Ectodermal cell (in vitro differentiated cells): Measurements from ENCODE around the gene OR5H1. TPM values are rescaled to one million over a fixed set of nuclear protein-coding genes. Genes with fewer than 3 reads are reported as not detected.

Experiments
- H3K27ac ChIP-seq: 2 replicates; pipeline ENCODE4 v1.7.0; 2013; ENCODE audit warnings: mild to moderate bottlenecking, low read depth, low read length; ENCODE audit not compliant: insufficient read depth, poor library complexity, severe bottlenecking
- H3K27me3 ChIP-seq: 2 replicates; pipeline ENCODE4 v1.7.0; 2013; ENCODE audit warnings: mild to moderate bottlenecking, low read length; ENCODE audit not compliant: insufficient read depth, control insufficient read depth, poor library complexity, severe bottlenecking
- H3K36me3 ChIP-seq: one replicate; pipeline ENCODE4 v1.7.0; 2013; ENCODE audit warnings: low read length; ENCODE audit not compliant: control insufficient read depth, insufficient read depth
- H3K4me1 ChIP-seq: one replicate; pipeline ENCODE4 v1.7.0; 2013; ENCODE audit warnings: low read length; ENCODE audit not compliant: control insufficient read depth, insufficient read depth
- H3K4me3 ChIP-seq: 2 replicates; pipeline ENCODE4 v1.7.0; 2013; ENCODE audit warnings: low read depth, low read length, control low read depth; ENCODE audit not compliant: insufficient read depth
- H3K9me3 ChIP-seq: 2 replicates; pipeline ENCODE4 v1.7.0; 2013; ENCODE audit warnings: mild to moderate bottlenecking, low read length, moderate library complexity; ENCODE audit not compliant: control insufficient read depth
- WGBS, 2 experiments: methylation state at CpG; one replicate each; pipeline ENCODE4 v1.1.7; 2013; ENCODE audit warnings: missing lambda C conversion rate in 2 of 2; 5-methylcytosine and 5-hydroxymethylcytosine counted together
- polyA plus RNA-seq, 4 experiments: library from polyadenylated mRNA; stranded (reverse); fragments of 50-300 nt; gene quantifications; one replicate each; pipeline ENCODE4 v1.2.3, GENCODE V29; 2013

Gene OR5H1
- not detected for polyA plus RNA-seq (2013, experiment 1 of 4)
- not detected for polyA plus RNA-seq (2013, experiment 2 of 4)
- polyA plus RNA-seq (2013, experiment 3 of 4) = not detected
- not detected for polyA plus RNA-seq (2013, experiment 4 of 4)

DNA sequence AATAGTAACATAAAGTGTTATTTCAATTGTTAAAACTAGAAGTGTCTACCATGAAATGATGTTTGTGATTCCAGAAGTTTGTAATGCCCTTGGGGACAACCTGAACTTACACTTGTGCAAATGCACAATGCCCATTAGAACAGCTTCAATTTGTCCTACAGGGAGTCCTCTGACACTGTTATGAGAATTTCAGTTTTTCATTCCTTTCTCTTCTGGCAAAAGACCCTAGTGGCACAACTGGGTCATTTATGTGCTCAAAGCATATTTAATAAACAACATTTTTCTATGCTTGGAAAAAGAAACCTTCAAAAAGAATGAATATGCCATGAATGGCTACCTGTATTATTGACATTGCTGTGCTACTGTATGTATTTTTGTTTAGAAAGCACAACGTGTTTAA, at the start of gene OR5H1:
TSS of gene OR5H1 (plus strand) at position 301 of the 400 bp plus-strand sequence. CDS start 1,977 bp downstream, outside the sequence.
- no peaks in the 10 kb centered on the region for H3K36me3 ChIP-seq

DNA sequence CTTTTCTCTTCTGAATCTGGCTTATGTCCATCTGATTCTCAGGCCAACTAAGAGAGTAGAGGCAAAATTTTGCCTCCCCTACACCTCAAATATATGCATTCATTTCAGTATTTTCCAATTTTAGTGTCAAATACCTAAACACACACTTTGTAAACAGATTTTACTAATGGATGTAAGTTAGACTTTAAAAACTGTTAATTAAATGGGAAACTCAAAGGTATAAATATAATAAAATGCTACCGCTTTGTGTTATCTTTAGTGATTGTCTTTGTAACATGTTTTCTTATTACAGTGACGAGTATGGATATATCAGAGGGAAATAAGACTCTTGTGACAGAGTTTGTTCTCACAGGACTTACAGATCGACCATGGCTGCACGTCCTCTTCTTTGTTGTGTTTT, 43.6 kb upstream of the OR5H1 start, which contains the start of gene OR5AC2:
TSS of gene OR5AC2 (plus strand) at position 301 of the 400 bp plus-strand sequence. CDS start at position 301, 0 bp downstream.
- H3K36me3 ChIP-seq = no peaks in the 10 kb centered on the region

More for the DNA sequence above, at the start of gene OR5H1:
- H3K27ac ChIP-seq = no peak within 1 kb of the TSS
- H3K27me3 ChIP-seq = no peaks in the 10 kb centered on the region
- no peaks in the 10 kb centered on the region for H3K4me1 ChIP-seq
- no peak within 1 kb of the TSS for H3K4me3 ChIP-seq
- no peaks in the 10 kb centered on the region for H3K9me3 ChIP-seq
- WGBS, 2 experiments = no CpG with 5 or more reads among the region's 1 CpG

GRCh38 chr3:98095882-98096281, 34.6 kb upstream of the OR5H1 start:
- Histone ChIP-seq H3K27me3 (no peaks in the 10 kb centered on the region), H3K4me1 (no peaks in the 10 kb centered on the region), H3K36me3 (no peaks in the 10 kb centered on the region), H3K4me3 (no peak overlapping the region), H3K9me3 (no peaks in the 10 kb centered on the region), H3K27ac (no peak overlapping the region)
- 85 to 90% methylated on average over 5 of the region's 5 CpGs for WGBS, 2 experiments

More for the DNA sequence above, 43.6 kb upstream of the OR5H1 start, which contains the start of gene OR5AC2:
- Histone ChIP-seq H3K27ac (no peak within 1 kb of the TSS), H3K27me3 (no peaks in the 10 kb centered on the region), H3K4me1 (no peaks in the 10 kb centered on the region), H3K4me3 (no peak within 1 kb of the TSS), H3K9me3 (no peaks in the 10 kb centered on the region)
- 92 to 95% methylated on average over 4 of the region's 4 CpGs for WGBS, 2 experiments

GRCh38 chr3:98099848-98100247, 30.7 kb upstream of the OR5H1 start:
- Histone ChIP-seq H3K36me3 (no peaks in the 10 kb centered on the region), H3K4me1 (no peaks in the 10 kb centered on the region), H3K9me3 (no peaks in the 10 kb centered on the region), H3K27ac (no peak overlapping the region), H3K4me3 (no peak overlapping the region), H3K27me3 (no peaks in the 10 kb centered on the region)
- WGBS, 2 experiments = 85 to 86% methylated on average over 4 of the region's 4 CpGs

DNA sequence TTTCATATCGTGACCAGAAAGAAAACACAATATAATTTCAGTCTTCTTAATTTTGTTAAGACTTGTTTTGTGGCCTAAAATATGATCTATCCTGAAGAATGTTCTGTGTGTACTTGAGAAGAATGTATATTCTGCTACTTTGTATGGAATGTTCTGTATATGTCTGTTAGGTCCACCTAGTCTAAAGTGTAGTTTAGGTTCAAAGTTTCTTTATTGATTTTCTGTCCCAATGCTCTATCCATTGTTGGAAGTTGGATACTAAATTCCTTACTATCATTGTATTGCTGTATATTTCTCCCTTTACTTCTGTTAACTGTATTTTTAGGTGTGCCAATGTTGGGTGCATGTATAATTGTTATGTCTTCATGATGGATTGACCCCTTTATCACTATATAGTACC, 22.4 kb upstream of the OR5H1 start:
- Histone ChIP-seq H3K27me3 (no peaks in the 10 kb centered on the region), H3K4me1 (no peaks in the 10 kb centered on the region), H3K27ac (no peak overlapping the region), H3K36me3 (no peaks in the 10 kb centered on the region), H3K4me3 (no peak overlapping the region), H3K9me3 (no peaks in the 10 kb centered on the region)
- 63% methylated on average over 1 of the region's 1 CpG; no CpG with 5 or more reads in 1 of the 2 experiments for WGBS, 2 experiments

- H3K9me3 ChIP-seq = no peaks in the 10 kb centered on the region
- H3K27ac ChIP-seq = no peak overlapping the region
- H3K36me3 ChIP-seq = no peaks in the 10 kb centered on the region
- no peaks in the 10 kb centered on the region for H3K4me1 ChIP-seq
- 84 to 91% methylated on average over 3 to 4 of the region's 4 CpGs for WGBS, 2 experiments
- H3K27me3 ChIP-seq = no peaks in the 10 kb centered on the region
- H3K4me3 ChIP-seq = no peak overlapping the region
These were observed 20.5 kb upstream of the OR5H1 start for GRCh38 chr3:98109807-98110549.

DNA sequence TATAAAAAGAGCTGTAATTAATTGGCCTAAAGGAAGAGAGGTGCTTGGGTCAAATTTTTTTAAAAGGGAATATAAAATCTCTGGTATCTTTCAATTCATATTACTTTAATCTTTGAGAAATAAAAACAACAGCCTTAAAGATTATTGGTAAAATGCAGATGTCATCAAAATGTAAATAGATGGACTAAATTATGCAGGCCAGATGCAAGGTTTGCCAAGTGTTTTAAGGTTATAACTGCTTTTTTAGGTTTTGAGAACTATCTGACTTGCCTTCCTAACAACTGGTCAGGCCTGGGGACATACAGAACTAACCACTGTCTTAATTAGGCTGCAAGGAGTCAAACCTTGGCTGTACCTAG, 20.0 kb upstream of the OR5H1 start:
- Histone ChIP-seq H3K9me3 (no peaks in the 10 kb centered on the region), H3K27me3 (no peaks in the 10 kb centered on the region), H3K4me1 (no peaks in the 10 kb centered on the region), H3K36me3 (no peaks in the 10 kb centered on the region), H3K4me3 (no peak overlapping the region), H3K27ac (no peak overlapping the region)

DNA sequence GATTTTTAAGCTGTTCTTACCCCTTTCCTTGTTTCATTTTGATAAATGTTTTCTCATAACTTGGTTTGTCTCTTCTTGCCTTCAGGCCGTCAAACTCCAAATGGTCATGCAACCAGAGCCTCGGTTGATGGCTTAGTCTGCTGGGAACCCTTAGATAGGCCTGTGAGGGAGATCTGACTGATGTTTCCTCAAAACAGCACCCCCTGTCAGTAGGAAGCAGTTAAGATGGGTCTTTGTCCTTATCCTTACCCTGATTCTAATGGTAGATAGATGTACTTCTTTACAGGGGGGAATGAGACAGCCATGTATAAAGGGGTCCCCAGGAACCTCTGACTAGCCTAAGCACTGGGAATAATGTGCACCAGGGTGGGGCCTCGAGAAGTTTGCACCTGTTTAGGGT, 16.3 kb upstream of the OR5H1 start:
- Histone ChIP-seq H3K4me3 (no peak overlapping the region), H3K27ac (no peak overlapping the region), H3K27me3 (no peaks in the 10 kb centered on the region), H3K36me3 (no peaks in the 10 kb centered on the region), H3K4me1 (no peaks in the 10 kb centered on the region), H3K9me3 (no peaks in the 10 kb centered on the region)
- 86 to 92% methylated on average over 3 of the region's 3 CpGs for WGBS, 2 experiments

DNA sequence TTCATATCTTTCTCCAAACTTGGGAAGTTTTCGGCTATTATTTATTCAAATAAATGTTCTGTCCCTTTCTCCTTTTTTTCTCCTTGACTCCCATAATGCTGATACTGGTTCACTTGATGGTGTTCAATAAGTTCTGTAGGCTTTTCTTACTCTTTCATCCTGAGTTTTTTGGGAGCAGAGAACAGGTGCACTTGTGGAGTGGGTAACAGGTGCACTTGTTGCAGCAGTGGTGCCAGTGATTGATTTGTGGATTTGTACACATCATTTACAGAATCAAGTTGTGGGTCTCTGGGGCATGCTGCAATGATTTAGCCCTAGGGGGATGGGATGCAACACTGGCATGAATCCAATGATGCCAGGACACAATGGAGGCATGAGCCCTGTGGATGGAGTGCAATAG, 14.8 kb upstream of the OR5H1 start:
- H3K4me3 ChIP-seq = no peak overlapping the region
- no peak overlapping the region for H3K27ac ChIP-seq

GRCh38 chr3:98136631-98137030, 6.1 kb downstream of the OR5H1 start:
- H3K4me1 ChIP-seq = no peaks in the 10 kb centered on the region
- WGBS, 2 experiments = 90 to 93% methylated on average over 3 of the region's 3 CpGs
- no peak overlapping the region for H3K27ac ChIP-seq
- no peak overlapping the region for H3K4me3 ChIP-seq
- no peaks in the 10 kb centered on the region for H3K36me3 ChIP-seq
- H3K27me3 ChIP-seq = no peaks in the 10 kb centered on the region
- H3K9me3 ChIP-seq = no peaks in the 10 kb centered on the region

More for the DNA sequence above, 14.8 kb upstream of the OR5H1 start:
- no peaks in the 10 kb centered on the region for H3K27me3 ChIP-seq
- WGBS, 2 experiments = 88% methylated on average over 1 of the region's 1 CpG; no CpG with 5 or more reads in 1 of the 2 experiments
- H3K36me3 ChIP-seq = no peaks in the 10 kb centered on the region
- H3K9me3 ChIP-seq = no peaks in the 10 kb centered on the region
- H3K4me1 ChIP-seq = no peaks in the 10 kb centered on the region
